HCT116 (cell line): ENCODE results near the gene ARSJ. TPM values are rescaled to one million over a fixed set of nuclear protein-coding genes. Genes with fewer than 3 reads are reported as not detected.

ENCODE experiments used
- ATAC-seq: fragments of 200-7000 bp; cut with Tn5 transposase; 2 replicates; pipeline ENCODE4 v1.9.1; 2020; ENCODE audit warnings: mild to moderate bottlenecking, moderate library complexity
- BruUV-seq: library from RNA; stranded (reverse); fragments of 400-500 nt; replicated peaks from 2 replicates; lab custom pipeline; 2021; lab: Mats Ljungman, UMichigan
- CTCF ChIA-PET: fragments of 300-600 bp; sonication (Branson Sonifier 250); formaldehyde crosslinking; loops from one replicate; lab custom pipeline; 2021; ENCODE audit warnings: antibody characterized with exemption; lab: Charles Lee
- POLR2A ChIA-PET: fragments of 300-600, 350-600 bp; sonication (Branson Sonifier 250); formaldehyde crosslinking; loops from one replicate; lab custom pipeline; 2021; ENCODE audit warnings: antibody characterized with exemption; lab: Charles Lee
- RAD21 ChIA-PET, 2 experiments: fragments of 300-600 bp; sonication (Branson Sonifier 250); formaldehyde crosslinking; loops; one replicate each; lab custom pipeline; 2023; ENCODE audit warnings: low total read pairs in 2 of 2; ENCODE audit not compliant: uncharacterized antibody in 2 of 2, unreplicated experiment in 2 of 2, low non-redundant PET in 1 of 2; lab: Charles Lee
- DNase-seq: peaks from one replicate; pipeline ENCODE4 v3.0.0-alpha.2; 2010; ENCODE audit warnings: low read depth, low spot score
- H2AFZ ChIP-seq: fragments of 200-600 bp; shearing (Covaris generic), sonication (generic); 2 replicates; pipeline ENCODE4 v1.6.1; 2017; ENCODE audit warnings: low read depth, mixed run types, mixed read lengths, antibody characterized with exemption, low read length; ENCODE audit not compliant: poor library complexity, severe bottlenecking
- H3K27ac ChIP-seq: 2 replicates; pipeline ENCODE4 v1.5.1; 2012; ENCODE audit warnings: low read depth, low read length
- H3K27me3 ChIP-seq: fragments of 200-600 bp; sonication (generic); 2 replicates; pipeline ENCODE4 v1.6.1; 2016; ENCODE audit warnings: mixed run types, low read length, mixed read lengths; ENCODE audit not compliant: insufficient read depth
- H3K36me3 ChIP-seq, 2 experiments: fragments of 200-500 bp in 1 of 2; fragments of 200-600 bp in 1 of 2; sonication (Bioruptor generic) in 1 of 2; sonication (generic) in 1 of 2; 2 replicates each; pipeline versions ENCODE4 v1.5.1 to v1.6.1; 2014 to 2016; ENCODE audit warnings: low read length in 2 of 2, inconsistent platforms in 1 of 2, mixed read lengths in 1 of 2, mixed run types in 1 of 2; ENCODE audit not compliant: insufficient read depth in 2 of 2, control insufficient read depth in 1 of 2
- H3K4me1 ChIP-seq, 2 experiments: fragments of 200-600 bp in 1 of 2; sonication (generic) in 1 of 2; 2 replicates each; pipeline versions ENCODE4 v1.5.1 to v1.6.1; 2012 to 2017; ENCODE audit warnings: low read length in 2 of 2, inconsistent platforms in 1 of 2, mild to moderate bottlenecking in 1 of 2, mixed read lengths in 1 of 2, mixed run types in 1 of 2, moderate library complexity in 1 of 2; ENCODE audit not compliant: insufficient read depth in 2 of 2, control insufficient read depth in 1 of 2
- H3K4me2 ChIP-seq: fragments of 200-600 bp; sonication (generic); 2 replicates; pipeline ENCODE4 v1.6.1; 2017; ENCODE audit warnings: mixed run types, low read length, mixed read lengths
- H3K4me3 ChIP-seq, 2 experiments: fragments of 200-600 bp in 1 of 2; sonication (generic) in 1 of 2; replicated peaks in 1 of 2; 2 replicates each; pipeline ENCODE4 v1.5.1; 2011 to 2016; ENCODE audit warnings: low read length in 2 of 2, control low read depth in 1 of 2, low read depth in 1 of 2, mild to moderate bottlenecking in 1 of 2, mixed read lengths in 1 of 2, mixed run types in 1 of 2
- H3K79me2 ChIP-seq: fragments of 200-600 bp; sonication (generic); 2 replicates; pipeline ENCODE4 v1.6.1; 2017; ENCODE audit warnings: mild to moderate bottlenecking, mixed run types, low read length, moderate library complexity, mixed read lengths; ENCODE audit not compliant: insufficient read depth
- H3K9ac ChIP-seq: fragments of 200-600 bp; sonication (generic); 2 replicates; pipeline ENCODE4 v1.6.1; 2016; ENCODE audit warnings: low read length, mixed read lengths
- H3K9me2 ChIP-seq: fragments of 200-600 bp; sonication (generic), shearing (Covaris generic); 2 replicates; pipeline ENCODE4 v1.6.1; 2017; ENCODE audit warnings: mixed run types, mild to moderate bottlenecking, moderate library complexity; ENCODE audit not compliant: insufficient read depth
- H3K9me3 ChIP-seq, 2 experiments: fragments of 200-500 bp in 1 of 2; fragments of 200-600 bp in 1 of 2; sonication (Bioruptor generic) in 1 of 2; sonication (generic) in 1 of 2; 2 replicates each; pipeline ENCODE4 v1.6.1; 2014 to 2017; ENCODE audit warnings: low read length in 2 of 2, mixed read lengths in 2 of 2, inconsistent platforms in 1 of 2, low read depth in 1 of 2, mild to moderate bottlenecking in 1 of 2, mixed run types in 1 of 2, moderate library complexity in 1 of 2; ENCODE audit not compliant: control insufficient read depth in 1 of 2, insufficient read depth in 1 of 2
- H4K20me1 ChIP-seq: fragments of 200-600 bp; sonication (generic), shearing (Covaris generic); 2 replicates; pipeline ENCODE4 v1.6.1; 2017; ENCODE audit warnings: mixed run types, mild to moderate bottlenecking, moderate library complexity; ENCODE audit not compliant: insufficient read depth
- ATF3 ChIP-seq: IDR thresholded peaks from 2 replicates; pipeline ENCODE4 v1.6.1; 2012
- CBX3 ChIP-seq: IDR thresholded peaks from 2 replicates; pipeline ENCODE4 v1.6.1; 2012; ENCODE audit warnings: low read depth
- CEBPB ChIP-seq: IDR thresholded peaks from 2 replicates; pipeline ENCODE4 v1.6.1; 2012; ENCODE audit warnings: low read depth
- CTCF ChIP-seq, 3 experiments: fragments of 200-600 bp in 1 of 3; sonication (generic) in 1 of 3; IDR thresholded peaks in 2 of 3; conservative IDR thresholded peaks in 1 of 3; 2 replicates each; pipeline ENCODE4 v1.5.1; 2012 to 2017; ENCODE audit warnings: low read depth in 2 of 3, low read length in 2 of 3, antibody characterized with exemption in 1 of 3, borderline replicate concordance in 1 of 3, control low read depth in 1 of 3, mild to moderate bottlenecking in 1 of 3, mixed read lengths in 1 of 3, mixed run types in 1 of 3, moderate library complexity in 1 of 3; ENCODE audit not compliant: insufficient read depth in 1 of 3
- EGR1 ChIP-seq: IDR thresholded peaks from 2 replicates; pipeline ENCODE4 v1.6.1; 2012; ENCODE audit warnings: low read depth
- ELF1 ChIP-seq: IDR thresholded peaks from 2 replicates; pipeline ENCODE4 v1.6.1; 2012; ENCODE audit warnings: low read depth, borderline replicate concordance
- EZH2 ChIP-seq: fragments of 200-600 bp; sonication (generic); IDR thresholded peaks from 2 replicates; pipeline ENCODE4 v1.6.1; 2017; ENCODE audit warnings: antibody characterized with exemption, mixed run types
- EZH2phosphoT487 ChIP-seq: fragments of 200-600 bp; IDR thresholded peaks from 2 replicates; pipeline ENCODE4 v1.6.1; 2018; ENCODE audit warnings: antibody characterized with exemption, borderline replicate concordance
- JUND ChIP-seq: IDR thresholded peaks from 2 replicates; pipeline ENCODE4 v1.6.1; 2012
- MAX ChIP-seq: IDR thresholded peaks from 2 replicates; pipeline ENCODE4 v1.6.1; 2012
- POLR2A ChIP-seq: IDR thresholded peaks from 2 replicates; pipeline ENCODE4 v1.7.0; 2011; ENCODE audit warnings: borderline replicate concordance; ENCODE audit not compliant: insufficient read depth, insufficient read length; ENCODE audit errors: extremely low read depth
- RAD21 ChIP-seq: IDR thresholded peaks from 2 replicates; pipeline ENCODE4 v1.6.1; 2012; ENCODE audit warnings: low read depth, mild to moderate bottlenecking
- SIN3A ChIP-seq: IDR thresholded peaks from 2 replicates; pipeline ENCODE4 v1.6.1; 2012; ENCODE audit warnings: low read depth
- SP1 ChIP-seq: IDR thresholded peaks from 2 replicates; pipeline ENCODE4 v1.6.1; 2012; ENCODE audit warnings: low read depth
- TCF7L2 ChIP-seq: IDR thresholded peaks from 2 replicates; pipeline ENCODE4 v1.7.0; 2011; ENCODE audit warnings: borderline replicate concordance, inconsistent platforms; ENCODE audit not compliant: insufficient read depth, insufficient read length; ENCODE audit errors: extremely low read depth
- YY1 ChIP-seq: IDR thresholded peaks from 2 replicates; pipeline ENCODE4 v1.6.1; 2011; ENCODE audit warnings: low read length, low read depth, moderate library complexity, mild to moderate bottlenecking; ENCODE audit not compliant: insufficient replicate concordance; ENCODE audit errors: extremely low read depth
- ZNF274 ChIP-seq: fragments of 200-500 bp; sonication (Bioruptor generic); IDR thresholded peaks from 2 replicates; pipeline ENCODE4 v1.6.1; 2014; ENCODE audit warnings: mild to moderate bottlenecking, low read depth, low read length, inconsistent platforms
- intact Hi-C: fragments of 100-400 bp; cut with micrococcal nuclease; formaldehyde crosslinking; loops from 2 replicates; pipeline ENCODE4 v1.10.0; 2022
- total RNA-seq: library from RNA; stranded (reverse); gene quantifications from one replicate; pipeline ENCODE4 v1.2.1, GENCODE V29; 2021; ENCODE audit not compliant: unreplicated experiment

ARSJ gene
- total RNA-seq, 1 experiment from 2014 or later, result 2.3 TPM

GRCh38 chr4:114025176-114025777 is 45.8 kb upstream of the ARSJ start:
- peak; percentile 70 for TF ChIP-seq TCF7L2
- no peak for TF ChIP-seq EZH2
- TF ChIP-seq, all 23 proteins: peak for 1
- no peaks in the 10 kb centered on the region for H3K36me3 ChIP-seq
- no peak overlapping the region for H3K4me3 ChIP-seq
- no peak for DNase-seq
- H3K4me1 ChIP-seq, result peaks cover 0 to 16% of the 10 kb centered on the region in 2 experiments; a peak in 2 of 4 replicates
- CTCF ChIA-PET, result no interaction called here
- H3K9ac ChIP-seq, result no peak overlapping the region
- BruUV-seq, result no TSS peak
- no peaks in the 10 kb centered on the region for H4K20me1 ChIP-seq
- RAD21 ChIA-PET, result no interaction called here
- POLR2A ChIA-PET, result interaction anchor here (0.6 to 1.1 kb wide), 2 partner anchors 10 to 12 kb away, joined by 3 to 5 read pairs; no protein-coding TSS in a partner anchor
- no peaks in the 10 kb centered on the region for H3K9me2 ChIP-seq
- peak overlapping the region; percentile 7 for H2AFZ ChIP-seq
- no peak for ATAC-seq
- no peaks in the 10 kb centered on the region for H3K79me2 ChIP-seq
- no peaks in the 10 kb centered on the region for H3K9me3 ChIP-seq
- H3K4me2 ChIP-seq, result peak overlapping the region; percentile 22; the same call in 1 of the 2 replicates
- H3K27ac ChIP-seq, result no peak overlapping the region
- no peaks in the 10 kb centered on the region for H3K27me3 ChIP-seq
- intact Hi-C loops, result no loop called here

- H3K4me3 ChIP-seq, result no peak overlapping the region
- no peaks in the 10 kb centered on the region for H3K9me3 ChIP-seq
- ChIA-PET POLR2A (no interaction called here), RAD21 (no interaction called here), CTCF (no interaction called here)
- BruUV-seq, result no TSS peak
- intact Hi-C loops, result no loop called here
- H3K36me3 ChIP-seq, result no peaks in the 10 kb centered on the region
- no peak overlapping the region for H3K27ac ChIP-seq
- no peaks in the 10 kb centered on the region for H4K20me1 ChIP-seq
- H3K9me2 ChIP-seq, result no peaks in the 10 kb centered on the region
- no peak overlapping the region for H2AFZ ChIP-seq
- H3K9ac ChIP-seq, result no peak overlapping the region
- no peaks in the 10 kb centered on the region for H3K79me2 ChIP-seq
- no peak for DNase-seq
- no peaks in the 10 kb centered on the region for H3K27me3 ChIP-seq
- no peak for ATAC-seq
- no peak overlapping the region for H3K4me2 ChIP-seq
- peaks cover 0 to 13% of the 10 kb centered on the region in 2 experiments; a peak in 2 of 4 replicates for H3K4me1 ChIP-seq
- no peak for TF ChIP-seq EGR1
- TF ChIP-seq CTCF (IDR thresholded peaks at IDR 0.05 in 2 of 3, conservative IDR thresholded peaks at IDR 0.05 in 1 of 3; ENCODE audit: borderline replicate concordance in 1 of 3, insufficient read depth in 1 of 3, low read depth in 2 of 3, low read length in 2 of 3), result no peak
- no peak for TF ChIP-seq MAX
- no peak for TF ChIP-seq SP1
- no peak for TF ChIP-seq EZH2phosphoT487
- TF ChIP-seq ELF1, result no peak
- TF ChIP-seq ZNF274, result no peak
- TF ChIP-seq CBX3, result no peak
- TF ChIP-seq YY1, result no peak
- no peak for TF ChIP-seq SIN3A
- no peak for TF ChIP-seq CEBPB
- no peak for TF ChIP-seq RAD21
- TF ChIP-seq ATF3, result no peak
- no peak for TF ChIP-seq JUND
- no peak for TF ChIP-seq POLR2A
These were observed 42.0 kb upstream of the ARSJ start for GRCh38 chr4:114021451-114021850.
